ENCODE data around the gene TIMM10B. TPM values are rescaled to one million over a fixed set of nuclear protein-coding genes. Genes with fewer than 3 reads are reported as not detected.
A peak's percentile ranks its signal among the peaks of the same experiment; 100 is the strongest.

Gene TIMM10B
- total RNA-seq, 1 donor from 2014 or later = 34.6 TPM

DNA sequence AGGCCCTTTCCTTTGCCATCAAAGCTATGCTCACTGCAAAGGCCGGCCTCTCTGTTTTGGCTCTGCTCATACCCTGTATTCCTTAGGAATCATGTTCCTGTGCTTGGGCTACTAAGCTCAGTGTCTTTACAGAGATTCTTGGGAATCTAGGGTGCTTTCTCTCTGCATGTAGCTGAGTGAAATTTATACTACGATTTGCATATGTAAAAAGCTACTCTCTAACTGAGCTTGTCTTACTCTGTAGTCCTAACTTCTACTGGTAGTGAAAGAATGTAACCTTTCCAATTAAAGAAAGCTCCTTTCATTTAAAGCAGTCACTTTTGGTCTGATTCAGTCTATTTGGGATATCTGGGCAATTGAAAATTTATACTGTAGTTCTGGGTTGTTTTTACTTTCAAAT is 48.0 kb downstream of the TIMM10B start:
- DNase-seq = no peak
- TF ChIP-seq, protein P1, sequence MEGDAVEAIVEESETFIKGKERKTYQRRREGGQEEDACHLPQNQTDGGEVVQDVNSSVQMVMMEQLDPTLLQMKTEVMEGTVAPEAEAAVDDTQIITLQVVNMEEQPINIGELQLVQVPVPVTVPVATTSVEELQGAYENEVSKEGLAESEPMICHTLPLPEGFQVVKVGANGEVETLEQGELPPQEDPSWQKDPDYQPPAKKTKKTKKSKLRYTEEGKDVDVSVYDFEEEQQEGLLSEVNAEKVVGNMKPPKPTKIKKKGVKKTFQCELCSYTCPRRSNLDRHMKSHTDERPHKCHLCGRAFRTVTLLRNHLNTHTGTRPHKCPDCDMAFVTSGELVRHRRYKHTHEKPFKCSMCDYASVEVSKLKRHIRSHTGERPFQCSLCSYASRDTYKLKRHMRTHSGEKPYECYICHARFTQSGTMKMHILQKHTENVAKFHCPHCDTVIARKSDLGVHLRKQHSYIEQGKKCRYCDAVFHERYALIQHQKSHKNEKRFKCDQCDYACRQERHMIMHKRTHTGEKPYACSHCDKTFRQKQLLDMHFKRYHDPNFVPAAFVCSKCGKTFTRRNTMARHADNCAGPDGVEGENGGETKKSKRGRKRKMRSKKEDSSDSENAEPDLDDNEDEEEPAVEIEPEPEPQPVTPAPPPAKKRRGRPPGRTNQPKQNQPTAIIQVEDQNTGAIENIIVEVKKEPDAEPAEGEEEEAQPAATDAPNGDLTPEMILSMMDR (IDR thresholded peaks at IDR 0.05) = no peak
- Histone ChIP-seq H3K9me3 (no peaks in the 10 kb centered on the region), H3K4me3 (no peak overlapping the region), H3K4me1 (no peaks in the 10 kb centered on the region), H3K27ac (no peak overlapping the region), H3K27me3 (ENCODE audit: low read depth) (no peaks in the 10 kb centered on the region), H3K36me3 (peaks cover 19% of the 10 kb centered on the region)
- intact Hi-C loops (cut with DNase I) = no loop called here
- ATAC-seq = no peak

DNA sequence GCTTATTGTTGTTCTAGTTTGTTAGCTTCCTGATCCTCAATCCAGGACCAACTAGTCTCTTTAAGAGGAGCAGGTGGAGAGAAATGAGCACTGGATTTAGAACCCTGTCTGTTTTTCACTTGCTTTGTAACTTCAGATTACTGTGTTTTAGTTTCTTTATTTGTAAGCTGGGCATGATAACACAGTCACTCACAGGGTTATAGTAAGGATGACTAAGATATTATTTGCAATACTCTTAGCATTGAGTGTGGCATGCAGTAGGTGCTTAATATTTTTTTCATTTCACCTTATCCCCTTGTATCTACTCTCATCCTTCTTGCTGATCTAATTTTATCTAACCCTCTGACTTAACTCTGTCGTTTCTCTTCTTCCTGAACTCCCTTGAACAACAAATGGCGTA is 49.5 kb downstream of the TIMM10B start:
- no peak overlapping the region for H3K4me3 ChIP-seq
- no peaks in the 10 kb centered on the region for H3K9me3 ChIP-seq
- TF ChIP-seq, protein P1 (IDR thresholded peaks at IDR 0.05) = no peak
- no peak overlapping the region for H3K27ac ChIP-seq
- peaks cover 25% of the 10 kb centered on the region for H3K36me3 ChIP-seq
- intact Hi-C loops (cut with DNase I) = no loop called here
- ATAC-seq (no peak), DNase-seq (no peak)
- no peaks in the 10 kb centered on the region for H3K4me1 ChIP-seq
- H3K27me3 ChIP-seq (ENCODE audit: low read depth) = no peaks in the 10 kb centered on the region

DNA sequence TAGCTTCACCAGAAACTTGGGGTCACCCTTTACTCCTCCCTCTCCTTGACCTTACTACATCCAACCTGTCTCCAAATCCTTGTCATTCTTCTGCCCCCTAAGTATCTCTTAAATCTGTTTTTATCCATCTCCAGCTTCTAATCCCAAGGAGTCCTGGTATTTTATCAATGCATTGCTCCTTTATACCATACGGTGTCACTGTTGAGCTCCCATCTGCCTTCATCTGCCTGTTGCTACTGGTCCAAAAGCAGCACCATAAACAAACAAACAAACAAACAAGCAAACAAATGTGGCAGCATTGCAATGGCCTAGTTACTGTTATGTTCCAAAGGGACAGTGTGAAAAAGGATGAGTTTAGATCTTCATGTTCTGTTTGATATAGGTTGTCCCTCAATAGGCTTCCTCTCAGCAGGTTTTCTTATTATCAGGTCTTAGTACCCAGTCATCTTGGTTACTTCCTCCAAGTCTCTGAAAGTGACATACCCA is 50.0 kb downstream of the TIMM10B start:
- Histone ChIP-seq H3K4me1 (no peaks in the 10 kb centered on the region), H3K4me3 (no peak overlapping the region), H3K9me3 (no peaks in the 10 kb centered on the region), H3K27me3 (ENCODE audit: low read depth) (no peaks in the 10 kb centered on the region), H3K36me3 (peaks cover 25% of the 10 kb centered on the region), H3K27ac (no peak overlapping the region)
- TF ChIP-seq, protein P1 (IDR thresholded peaks at IDR 0.05) = peak; percentile 72
- ATAC-seq (peak; percentile 75 to 79), DNase-seq (no peak)
- intact Hi-C loops (cut with DNase I) = no loop called here

Other genes with a start within 250 kb of the TIMM10B start
- 37.1 TPM for gene FHIP1B, start 246.9 kb upstream of the TIMM10B start, total RNA-seq
- gene CNGA4, start 242.4 kb upstream of the TIMM10B start, total RNA-seq = 3.8 TPM
- gene CCKBR, start 221.7 kb upstream of the TIMM10B start, total RNA-seq = not detected
- 36.3 TPM for gene CAVIN3, start 161.0 kb upstream of the TIMM10B start, total RNA-seq
- 39.7 TPM for gene SMPD1, start 91.0 kb upstream of the TIMM10B start, total RNA-seq
- 37.2 TPM for gene APBB1, start 62.4 kb upstream of the TIMM10B start, total RNA-seq
- 1.7 TPM for gene HPX, start 40.5 kb upstream of the TIMM10B start, total RNA-seq
- gene TRIM3, start 7.6 kb upstream of the TIMM10B start, total RNA-seq = 18.9 TPM
- gene ARFIP2, start 170 bp upstream of the TIMM10B start, total RNA-seq = 38.8 TPM
- gene DNHD1, start 15.8 kb downstream of the TIMM10B start, total RNA-seq = 12.0 TPM
- 16.5 TPM for gene RRP8, start 122.1 kb downstream of the TIMM10B start, total RNA-seq
- gene ILK, start 122.3 kb downstream of the TIMM10B start, total RNA-seq = 135 TPM
- gene TAF10, start 130.7 kb downstream of the TIMM10B start, total RNA-seq = 112 TPM
- 231 TPM for gene TPP1, start 137.9 kb downstream of the TIMM10B start, total RNA-seq
- 23.2 TPM for gene DCHS1, start 174.3 kb downstream of the TIMM10B start, total RNA-seq
- 34.2 TPM for gene MRPL17, start 201.8 kb downstream of the TIMM10B start, total RNA-seq